HG02588 (cell line): ENCODE measurements around the gene NT5DC2.

Experiments
- ATAC-seq: cut with Tn5 transposase; IDR thresholded peaks from one replicate; pipeline ENCODE4 v1.9.1; 2021; ENCODE audit warnings: mild to moderate bottlenecking, moderate library complexity; ENCODE audit not compliant: unreplicated experiment

Gene NT5DC2

GRCh38 chr3:52512727-52513126, 20.9 kb downstream of the NT5DC2 start:
- ATAC-seq: no peak

DNA sequence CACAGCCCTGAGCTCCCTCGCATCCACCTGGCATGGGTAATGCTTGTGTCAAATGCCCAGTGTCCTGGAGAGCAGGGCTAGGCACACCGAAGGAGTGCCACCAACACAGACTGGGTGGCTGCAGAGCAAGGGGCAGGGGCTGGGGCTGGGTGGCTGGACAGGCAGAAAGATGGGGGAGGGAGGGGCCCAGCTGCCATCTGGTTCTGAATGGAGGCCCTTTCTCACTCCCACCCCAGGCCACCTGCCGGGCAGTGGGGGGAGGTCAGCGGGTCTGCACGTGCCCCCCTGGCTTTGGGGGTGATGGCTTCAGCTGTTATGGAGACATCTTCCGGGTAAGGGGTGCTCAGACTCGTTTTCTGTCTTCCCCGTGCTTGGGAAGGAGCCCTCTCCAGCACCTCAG, 21.6 kb downstream of the NT5DC2 start:
- ATAC-seq: no peak

- no peak for ATAC-seq
Observed at GRCh38 chr3:52511509-52511908, 22.1 kb downstream of the NT5DC2 start.

DNA sequence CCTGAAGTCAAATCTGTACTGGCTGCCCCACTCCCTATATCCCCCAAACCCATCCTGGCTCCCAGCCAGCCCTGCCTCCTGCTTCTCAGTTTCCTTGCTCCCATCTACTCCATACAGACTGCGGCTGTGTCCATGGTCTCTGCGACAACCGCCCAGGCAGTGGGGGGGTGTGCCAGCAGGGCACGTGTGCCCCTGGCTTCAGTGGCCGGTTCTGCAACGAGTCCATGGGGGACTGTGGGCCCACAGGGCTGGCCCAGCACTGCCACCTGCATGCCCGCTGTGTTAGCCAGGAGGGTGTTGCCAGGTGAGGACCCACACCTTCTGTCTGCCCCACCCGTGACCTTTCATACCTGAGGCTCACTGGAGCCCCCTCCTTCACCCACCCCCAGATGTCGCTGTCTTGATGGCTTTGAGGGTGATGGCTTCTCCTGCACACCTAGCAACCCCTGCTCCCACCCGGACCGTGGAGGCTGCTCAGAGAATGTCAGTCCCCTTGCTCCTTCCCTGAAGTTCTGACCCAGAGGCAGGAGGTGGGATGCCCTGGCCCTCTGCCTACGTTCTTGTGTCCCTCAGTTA, 23.8 kb downstream of the NT5DC2 start:
- ATAC-seq: no peak

- no peak for ATAC-seq
Observed at GRCh38 chr3:52507359-52507758, 26.3 kb downstream of the NT5DC2 start.

DNA sequence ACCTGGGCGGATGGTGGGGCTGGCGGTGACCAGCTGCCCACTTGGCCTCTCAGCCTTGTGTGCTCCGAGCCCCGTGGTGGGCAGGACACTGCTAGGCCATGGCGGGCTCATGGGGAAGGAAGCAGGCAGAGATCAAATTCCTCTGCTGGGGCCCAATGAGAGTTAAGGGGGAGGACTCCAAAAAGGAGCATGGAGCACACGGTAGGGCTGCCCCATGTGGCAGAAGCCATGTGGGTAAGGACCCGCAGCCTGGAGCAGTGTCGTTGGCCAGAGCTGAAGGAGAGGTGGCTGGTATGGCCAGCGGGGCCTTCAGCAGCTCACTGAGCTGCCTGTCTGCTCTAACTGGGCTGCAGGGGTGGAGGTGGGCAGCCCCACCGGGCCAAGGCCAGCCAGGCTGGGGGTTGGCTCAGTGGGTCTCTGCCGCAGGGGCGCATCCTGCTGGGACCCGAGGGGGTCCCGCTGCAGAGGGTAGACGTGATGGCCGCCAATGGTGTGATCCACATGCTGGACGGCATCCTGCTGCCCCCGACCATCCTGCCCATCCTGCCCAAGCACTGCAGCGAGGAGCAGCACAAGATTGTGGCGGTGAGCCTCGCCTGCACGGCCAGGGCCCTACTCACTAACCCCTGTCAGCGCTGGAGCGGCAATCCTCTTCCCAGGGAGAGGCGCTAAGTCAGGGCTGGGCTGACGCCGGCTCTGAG, 27.2 kb downstream of the NT5DC2 start:
- ATAC-seq: no peak

- ATAC-seq: no peak
Observed at GRCh38 chr3:52504977-52505376, 28.7 kb downstream of the NT5DC2 start.

- ATAC-seq: no peak
Observed at GRCh38 chr3:52503788-52504424, 29.8 kb downstream of the NT5DC2 start.

GRCh38 chr3:52502808-52503350, 30.8 kb downstream of the NT5DC2 start:
- ATAC-seq: no peak

- no peak for ATAC-seq
Observed at GRCh38 chr3:52502001-52502400, 31.7 kb downstream of the NT5DC2 start.

GRCh38 chr3:52501046-52501445, 32.6 kb downstream of the NT5DC2 start:
- no peak for ATAC-seq

GRCh38 chr3:52498137-52499054, 35.3 kb downstream of the NT5DC2 start:
- ATAC-seq: no peak

- ATAC-seq: no peak
Observed at GRCh38 chr3:52495777-52496602, 37.7 kb downstream of the NT5DC2 start.

DNA sequence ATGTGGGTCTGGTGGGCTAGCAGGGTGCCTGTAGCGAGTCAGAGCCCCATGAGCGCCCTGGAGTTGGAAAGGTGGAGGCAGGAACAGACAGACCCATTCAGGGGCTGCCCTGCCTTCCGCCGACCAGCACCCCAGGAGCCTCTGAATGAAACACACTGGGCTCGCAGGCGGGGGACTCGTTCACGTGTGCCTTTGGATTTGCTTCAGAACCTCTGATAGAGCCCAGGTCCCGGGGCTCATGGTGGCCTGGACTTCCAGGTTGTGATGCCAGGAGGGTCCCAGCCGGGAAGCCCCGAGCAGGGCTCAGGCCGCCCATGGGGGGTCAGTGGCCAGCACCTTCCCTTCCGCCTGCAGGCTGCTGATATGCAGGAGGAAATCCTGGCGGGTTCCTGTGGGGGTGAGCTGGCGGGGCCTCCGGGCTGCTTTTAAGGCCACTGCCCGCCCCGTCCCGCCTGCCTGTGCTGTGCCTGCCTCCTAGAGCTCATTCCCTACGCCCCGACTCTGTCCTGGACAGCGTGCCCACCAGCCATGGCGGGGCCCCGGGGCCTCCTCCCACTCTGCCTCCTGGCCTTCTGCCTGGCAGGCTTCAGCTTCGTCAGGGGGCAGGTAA, 38.7 kb downstream of the NT5DC2 start, which contains the start of gene STAB1:
Gene STAB1, plus strand, starts transcription at position 453 of the 610 bp plus-strand sequence. Its CDS starts 76 bp downstream, at position 529.
- no peak for ATAC-seq

- no peak for ATAC-seq
Observed at GRCh38 chr3:52494445-52494844, 39.2 kb downstream of the NT5DC2 start.

DNA sequence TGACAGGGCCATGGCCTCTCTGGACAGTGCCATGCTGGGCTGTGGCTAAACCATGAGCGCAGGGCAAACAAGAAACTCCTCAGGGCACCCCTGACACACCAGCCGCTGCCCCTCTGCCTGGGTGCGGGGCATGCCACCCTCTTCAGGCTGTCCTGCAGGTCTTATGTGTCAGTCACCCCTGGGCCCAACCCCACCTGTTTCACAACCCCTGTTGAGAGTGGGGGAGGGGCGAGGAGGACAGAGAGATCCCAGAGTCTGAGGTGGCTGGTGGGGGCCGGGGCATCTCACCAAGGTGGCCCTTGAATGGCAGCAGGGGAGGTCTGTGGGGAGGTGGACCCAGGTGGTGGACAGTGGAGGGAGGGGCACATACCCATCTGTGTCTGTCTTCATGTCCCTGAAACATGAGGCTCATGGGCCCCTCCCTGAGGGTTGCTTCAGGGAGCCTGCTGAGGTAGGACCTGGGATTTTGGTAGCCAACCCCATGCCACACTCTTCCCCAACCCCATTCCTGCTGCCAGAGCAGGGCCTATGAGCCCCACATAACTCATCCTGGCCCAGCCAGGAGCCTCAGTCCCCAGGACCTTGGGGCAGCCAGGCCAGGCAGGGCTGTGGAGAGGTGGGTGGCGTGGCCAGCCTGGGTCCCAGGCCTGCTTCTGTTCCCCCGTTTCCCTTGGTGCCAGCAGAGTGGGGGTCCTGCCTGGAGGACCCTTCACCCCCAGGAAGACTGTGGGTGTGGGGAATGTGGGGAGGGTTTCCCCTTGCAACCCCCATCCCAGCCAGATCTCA, 40.2 kb downstream of the NT5DC2 start:
- ATAC-seq: no peak

GRCh38 chr3:52492059-52492458, 41.6 kb downstream of the NT5DC2 start:
- no peak for ATAC-seq

- ATAC-seq: no peak
Observed at GRCh38 chr3:52490939-52491526, 42.6 kb downstream of the NT5DC2 start.
